SIG-M5 treated with dmso at 0.1 percent for 504 hours (cell line): Measurements from ENCODE around the gene VIL1.
A peak's percentile ranks its signal among the peaks of the same experiment; 100 is the strongest.

ENCODE experiments used
- DNase-seq: peaks from one replicate; lab custom pipeline; 2025; ENCODE audit not compliant: unreplicated experiment; lab: John Stamatoyannopoulos, UW

Gene VIL1

GRCh38 chr2:218394298-218395089 is 24.4 kb upstream of the VIL1 start:
- DNase-seq = no peak

- no peak for DNase-seq
Measured at GRCh38 chr2:218395090-218395444, 23.9 kb upstream of the VIL1 start.

- no peak for DNase-seq
Measured at GRCh38 chr2:218395456-218395825, 23.5 kb upstream of the VIL1 start.

GRCh38 chr2:218395826-218396687 is 22.9 kb upstream of the VIL1 start:
- DNase-seq = peak; percentile 98

- peak; percentile 90 for DNase-seq
Measured at GRCh38 chr2:218396688-218397462, 22.0 kb upstream of the VIL1 start.

GRCh38 chr2:218397463-218397819 is 21.5 kb upstream of the VIL1 start:
- DNase-seq = no peak

- peak; percentile 90 for DNase-seq
Measured at GRCh38 chr2:218397820-218398436, 21.0 kb upstream of the VIL1 start.

GRCh38 chr2:218398437-218399390 is 20.2 kb upstream of the VIL1 start:
- peak; percentile 69 for DNase-seq

GRCh38 chr2:218399391-218400166 is 19.3 kb upstream of the VIL1 start, which contains the start of gene CTDSP1:
TSS of gene CTDSP1 (plus strand) at chr2:218399868. CDS start at chr2:218400091, 223 bp downstream.
- DNase-seq = peak; percentile 97

- no peak for DNase-seq
Measured at GRCh38 chr2:218400167-218400929, 18.6 kb upstream of the VIL1 start.

- no peak for DNase-seq
Measured at GRCh38 chr2:218400930-218401881, 17.7 kb upstream of the VIL1 start.

- peak; percentile 60 for DNase-seq
Measured at GRCh38 chr2:218401890-218402289, 17.0 kb upstream of the VIL1 start.

GRCh38 chr2:218402491-218402901 is 16.4 kb upstream of the VIL1 start:
- no peak for DNase-seq

GRCh38 chr2:218402911-218403411 is 16.0 kb upstream of the VIL1 start:
- no peak for DNase-seq

GRCh38 chr2:218403810-218404209 is 15.1 kb upstream of the VIL1 start:
- no peak for DNase-seq

- no peak for DNase-seq
Measured at GRCh38 chr2:218404351-218405085, 14.4 kb upstream of the VIL1 start.
